SK-N-MC (cell line): ENCODE data around the gene LRRC10B.

Experiments used
- EZH2 ChIP-seq: fragments of 200-600 bp; sonication (generic); IDR thresholded peaks from one replicate; pipeline ENCODE4 v1.6.1; 2017; ENCODE audit warnings: antibody characterized with exemption
- POLR2AphosphoS5 ChIP-seq: IDR thresholded peaks from 2 replicates; pipeline ENCODE4 v1.6.1; 2012; ENCODE audit warnings: mild to moderate bottlenecking, low read depth, low read length, borderline replicate concordance

DNA sequence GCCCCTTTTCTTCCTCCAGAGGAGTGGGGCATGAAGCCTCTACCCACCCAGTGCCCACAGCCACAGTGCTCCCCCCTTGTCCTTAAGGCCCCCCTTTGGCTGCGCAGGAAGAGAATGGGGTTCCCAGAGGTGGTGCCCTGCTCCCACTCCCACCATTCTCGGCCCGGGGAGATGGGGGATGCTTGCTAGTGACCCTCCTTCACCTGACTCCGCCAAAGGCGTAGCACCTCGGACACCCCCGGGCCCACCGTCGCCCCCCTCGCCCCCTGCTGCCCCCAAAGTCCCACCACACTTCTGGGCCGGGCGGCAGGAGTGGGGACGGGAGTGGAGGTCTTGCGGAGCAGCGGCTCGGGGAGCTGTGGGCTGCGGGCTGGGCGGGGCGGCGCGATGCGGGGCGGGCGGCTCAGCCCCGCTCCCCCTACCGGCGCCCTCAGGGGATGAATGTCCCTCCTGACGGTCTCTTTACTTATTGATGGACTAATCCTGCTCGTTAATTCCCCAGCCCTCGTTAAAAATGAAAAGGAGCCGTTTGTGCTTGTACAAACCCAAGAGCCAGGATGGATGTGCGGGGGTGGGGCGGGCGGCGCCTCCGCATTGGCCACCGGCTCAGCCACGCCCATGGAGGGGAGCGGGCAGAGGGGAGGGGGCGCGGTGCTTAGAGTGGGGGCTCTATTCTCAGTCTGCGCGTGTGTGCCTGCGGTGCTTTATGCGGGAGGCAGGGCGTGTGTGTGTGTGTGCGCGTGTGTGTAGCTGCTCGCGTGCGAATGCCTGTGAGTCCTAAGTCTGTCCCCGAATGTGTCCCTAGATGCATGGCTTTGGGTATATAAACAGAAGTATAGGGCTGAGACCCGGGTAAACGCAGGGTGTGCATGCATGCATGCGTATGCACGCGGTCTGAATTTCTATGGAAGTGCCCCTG lies 46.8 kb downstream of the LRRC10B start:
- TF ChIP-seq POLR2AphosphoS5 (no peak), EZH2 (no peak)
